GM12874 (cell line): ENCODE measurements around the gene SHISAL1.

ENCODE experiments used
- CTCF ChIP-seq: IDR thresholded peaks from 2 replicates; pipeline ENCODE4 v1.5.1; 2011; ENCODE audit warnings: low read depth, mild to moderate bottlenecking, control low read depth, low read length, moderate library complexity; ENCODE audit not compliant: insufficient read depth

Gene SHISAL1

GRCh38 chr22:44304911-44305310 lies 7.8 kb downstream of the SHISAL1 start:
- TF ChIP-seq CTCF: no peak

DNA sequence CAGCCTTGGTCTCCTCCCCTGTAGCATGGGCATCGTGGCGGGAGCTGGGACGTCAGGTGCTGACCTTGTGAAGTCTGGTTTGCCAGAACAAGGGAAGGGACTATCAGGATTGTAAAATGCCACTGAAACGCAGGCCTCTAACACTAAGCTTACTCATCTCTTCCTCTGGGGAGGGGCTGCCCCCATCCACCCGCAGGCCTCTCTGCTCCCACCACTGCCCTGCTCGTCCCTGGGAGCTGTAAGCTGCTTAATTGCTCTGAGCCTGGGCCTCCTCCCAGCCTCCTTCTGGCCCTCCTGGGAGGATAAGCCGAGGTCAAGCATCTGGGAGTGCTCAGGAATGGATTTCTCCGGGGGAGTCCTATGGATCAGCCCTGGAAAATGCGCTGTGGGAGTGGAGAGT lies 8.4 kb downstream of the SHISAL1 start:
- TF ChIP-seq CTCF: no peak

- TF ChIP-seq CTCF: no peak
Measured at GRCh38 chr22:44301039-44301438, 11.7 kb downstream of the SHISAL1 start.

DNA sequence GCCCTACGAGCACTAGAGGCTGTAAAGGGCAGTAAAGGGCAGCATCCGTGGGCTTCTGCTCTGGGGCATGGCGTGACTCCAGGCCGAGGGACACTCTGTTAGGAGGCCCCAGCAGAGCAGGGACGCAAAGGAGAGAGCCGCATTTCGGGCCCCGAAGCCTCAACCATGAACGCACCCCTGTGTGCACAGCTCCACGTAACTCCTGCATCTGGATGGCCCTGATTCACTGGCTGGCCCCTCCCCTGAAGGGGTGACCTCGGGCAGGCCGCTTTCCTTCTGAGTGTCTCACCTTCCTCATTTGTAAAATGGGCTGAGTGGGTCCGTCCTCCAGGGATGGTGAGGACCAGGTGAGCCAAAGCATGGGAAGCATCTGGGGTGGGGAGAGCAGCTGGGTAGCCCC lies 13.6 kb downstream of the SHISAL1 start:
- no peak for TF ChIP-seq CTCF

- no peak for TF ChIP-seq CTCF
Measured at GRCh38 chr22:44298406-44299091, 14.2 kb downstream of the SHISAL1 start.

DNA sequence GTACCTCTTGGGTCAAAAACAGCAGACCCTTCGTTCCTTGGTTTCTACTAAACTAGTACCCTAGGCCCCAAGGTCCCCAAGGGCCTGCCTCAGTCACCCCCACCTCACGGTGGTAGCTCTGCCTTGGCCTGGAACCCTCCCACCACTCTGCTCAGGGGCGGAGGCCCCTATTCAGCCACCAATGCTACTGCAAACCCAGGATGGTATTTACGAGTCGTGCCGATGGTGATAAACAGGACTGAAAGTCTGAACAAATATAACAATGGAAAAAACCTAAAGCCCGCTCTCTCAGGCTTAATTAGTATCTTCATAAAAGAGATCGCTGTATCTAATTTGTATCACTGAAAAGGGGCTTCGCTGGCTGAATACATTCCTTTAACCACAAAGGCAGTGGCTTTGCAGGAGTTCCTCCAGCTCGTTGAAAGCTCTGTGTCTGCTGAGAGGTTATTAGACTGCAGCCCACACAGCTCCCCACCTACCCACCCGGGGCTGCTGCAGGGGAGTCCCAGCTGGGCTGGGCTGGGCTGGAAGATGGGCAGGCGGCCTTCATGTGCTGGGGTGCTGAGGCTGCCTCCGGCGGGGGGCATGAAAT lies 15.2 kb downstream of the SHISAL1 start:
- no peak for TF ChIP-seq CTCF

DNA sequence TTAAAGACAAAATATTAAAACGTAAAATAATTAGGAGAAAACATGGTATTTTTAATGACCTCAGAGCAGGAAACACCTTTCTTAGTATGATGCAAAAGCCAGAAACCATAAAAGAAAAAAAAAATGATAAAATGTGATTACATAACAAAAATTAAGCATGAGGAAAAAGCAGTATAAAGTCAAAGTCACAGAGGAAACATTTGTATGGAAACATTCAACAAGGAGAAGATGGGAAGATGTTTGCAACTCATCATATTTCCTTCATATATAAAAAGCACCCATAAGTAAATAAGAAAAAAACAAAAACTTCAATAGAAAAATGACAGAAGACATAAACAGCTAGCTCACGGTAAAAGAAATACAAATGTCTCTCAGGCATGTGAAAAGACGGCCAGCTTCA lies 17.3 kb downstream of the SHISAL1 start:
- no peak for TF ChIP-seq CTCF
